SK-N-SH treated with all-trans-retinoic acid at 6 μM for 48 hours (cell line): ENCODE measurements around the gene PRX.

Experiments
- ATAC-seq: fragments of 200-7000 bp; cut with Tn5 transposase; 3 replicates; pipeline ENCODE4 v1.9.1; 2020; ENCODE audit warnings: mild to moderate bottlenecking, moderate library complexity
- ARNTL ChIP-seq: fragments of 450-650 bp; formaldehyde crosslinking; IDR thresholded peaks from 2 replicates; pipeline ENCODE4 v1.5.0; 2020; ENCODE audit warnings: low read depth, mild to moderate bottlenecking, moderate library complexity, borderline replicate concordance
- BACH2 ChIP-seq: fragments of 250-450 bp; sonication (Bioruptor Pico); IDR thresholded peaks from 2 replicates; pipeline ENCODE4 v1.9.0; 2021; ENCODE audit warnings: mild to moderate bottlenecking, borderline replicate concordance
- CSDC2 ChIP-seq: fragments of 250-450 bp; sonication (Bioruptor Pico); IDR thresholded peaks from 2 replicates; pipeline ENCODE4 v1.5.0; 2020; ENCODE audit warnings: mild to moderate bottlenecking, moderate library complexity
- CSRNP3 ChIP-seq: fragments of 250-450 bp; sonication (Bioruptor Pico); IDR thresholded peaks from 2 replicates; pipeline ENCODE4 v1.5.1; 2021; ENCODE audit warnings: mild to moderate bottlenecking, moderate library complexity
- ESRRG ChIP-seq: fragments of 250-450 bp; sonication (Bioruptor Pico); IDR thresholded peaks from 2 replicates; pipeline ENCODE4 v1.6.1; 2021; ENCODE audit warnings: mild to moderate bottlenecking
- GLIS3 ChIP-seq: fragments of 250-450 bp; sonication (Bioruptor Pico); IDR thresholded peaks from 2 replicates; pipeline ENCODE4 v1.5.0; 2020; ENCODE audit warnings: mild to moderate bottlenecking, moderate library complexity
- ISL1 ChIP-seq: fragments of 250-450 bp; sonication (Bioruptor Pico); IDR thresholded peaks from 2 replicates; pipeline ENCODE4 v2.1.2; 2022; ENCODE audit warnings: mild to moderate bottlenecking, moderate library complexity
- OSR1 ChIP-seq: fragments of 250-450 bp; sonication (Bioruptor Pico); IDR thresholded peaks from 2 replicates; pipeline ENCODE4 v1.8.0; 2022; ENCODE audit warnings: moderate library complexity, mild to moderate bottlenecking, inconsistent platforms
- PATZ1 ChIP-seq: fragments of 250-450 bp; sonication (Bioruptor Pico); IDR thresholded peaks from 2 replicates; pipeline ENCODE4 v1.8.0; 2020; ENCODE audit warnings: mild to moderate bottlenecking, moderate library complexity, borderline replicate concordance
- POU6F1 ChIP-seq: fragments of 250-450 bp; sonication (Bioruptor Pico); IDR thresholded peaks from 2 replicates; pipeline ENCODE4 v1.8.0; 2021; ENCODE audit warnings: low read depth, mild to moderate bottlenecking, moderate library complexity, borderline replicate concordance
- PPARA ChIP-seq: fragments of 250-450 bp; sonication (Bioruptor Pico); IDR thresholded peaks from 2 replicates; pipeline ENCODE4 v1.5.0; 2020; ENCODE audit warnings: mild to moderate bottlenecking, borderline replicate concordance
- RARB ChIP-seq: fragments of 250-450 bp; sonication (Bioruptor Pico); IDR thresholded peaks from 2 replicates; pipeline ENCODE4 v1.8.0; 2021; ENCODE audit warnings: mild to moderate bottlenecking, moderate library complexity
- SNAI2 ChIP-seq: fragments of 250-450 bp; sonication (Bioruptor Pico); IDR thresholded peaks from 2 replicates; pipeline ENCODE4 v1.5.0; 2020; ENCODE audit warnings: mild to moderate bottlenecking, moderate library complexity
- TCF4 ChIP-seq: fragments of 250-450 bp; sonication (Bioruptor Pico); IDR thresholded peaks from 2 replicates; pipeline ENCODE4 v1.8.0; 2021; ENCODE audit warnings: mild to moderate bottlenecking, moderate library complexity, borderline replicate concordance
- TOX ChIP-seq: fragments of 250-450 bp; sonication (Bioruptor Pico); IDR thresholded peaks from 2 replicates; pipeline ENCODE4 v1.8.0; 2021; ENCODE audit warnings: mild to moderate bottlenecking, moderate library complexity, borderline replicate concordance
- TSHZ2 ChIP-seq: fragments of 250-450 bp; sonication (Bioruptor Pico); IDR thresholded peaks from 2 replicates; pipeline ENCODE4 v1.5.0; 2020; ENCODE audit warnings: mild to moderate bottlenecking, moderate library complexity
- ZC3H10 ChIP-seq: fragments of 250-450 bp; sonication (Bioruptor Pico); IDR thresholded peaks from 2 replicates; pipeline ENCODE4 v1.5.1; 2021; ENCODE audit warnings: mild to moderate bottlenecking, moderate library complexity
- ZFP3 ChIP-seq: fragments of 250-450 bp; sonication (Bioruptor Pico); IDR thresholded peaks from 2 replicates; pipeline ENCODE4 v1.5.0; 2020; ENCODE audit warnings: mild to moderate bottlenecking, moderate library complexity
- ZFP30 ChIP-seq: fragments of 450-650 bp; formaldehyde crosslinking; IDR thresholded peaks from 2 replicates; pipeline ENCODE4 v1.5.0; 2022; ENCODE audit warnings: mild to moderate bottlenecking, moderate library complexity
- ZNF565 ChIP-seq: fragments of 450-650 bp; formaldehyde crosslinking; conservative IDR thresholded peaks from 2 replicates; pipeline ENCODE4 v1.5.0; 2020; ENCODE audit warnings: low read depth, mild to moderate bottlenecking, moderate library complexity
- ZNF8 ChIP-seq: fragments of 450-650 bp; formaldehyde crosslinking; IDR thresholded peaks from 2 replicates; pipeline ENCODE4 v1.5.0; 2020; ENCODE audit warnings: mild to moderate bottlenecking, moderate library complexity
- TF ChIP-seq, protein P1 (sequence below): fragments of 250-450 bp; sonication (Bioruptor Pico); IDR thresholded peaks from 2 replicates; pipeline ENCODE4 v1.5.1; 2020; ENCODE audit warnings: low read depth, mild to moderate bottlenecking, moderate library complexity

The PRX gene

DNA sequence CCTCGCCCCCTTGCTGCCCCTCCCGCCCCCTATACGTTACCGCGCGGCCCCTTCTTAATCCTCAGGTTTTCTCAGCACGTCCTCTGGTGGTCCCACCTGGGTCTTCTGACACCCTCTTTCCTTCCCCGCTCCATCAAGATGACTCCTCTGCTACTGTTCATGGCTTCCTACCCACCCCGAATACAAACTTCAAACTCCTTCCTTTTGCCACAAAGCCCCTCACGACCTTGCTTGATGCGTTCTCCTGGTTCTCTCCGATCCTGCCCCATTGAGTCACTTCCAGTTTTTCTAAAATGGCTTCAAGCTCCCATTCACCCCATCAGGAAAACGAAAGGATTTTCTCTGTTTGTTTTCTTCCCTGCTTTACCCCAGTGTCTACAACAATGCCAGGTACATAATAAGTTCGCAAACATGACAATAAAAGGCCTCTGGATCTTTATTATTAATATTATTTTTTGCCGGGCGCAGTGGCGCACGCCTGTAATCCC is 31.7 kb upstream of the PRX start:
- ATAC-seq, result no peak
- TF ChIP-seq ISL1 (no peak), SNAI2 (CRISPR knock-in tag) (no peak), ESRRG (CRISPR knock-in tag) (no peak), RARB (CRISPR knock-in tag) (no peak), BACH2 (CRISPR knock-in tag) (no peak), ZC3H10 (no peak), POU6F1 (no peak), ZNF8 (CRISPR knock-in tag) (no peak), ZNF565 (no peak), ZFP3 (CRISPR knock-in tag) (no peak), CSDC2 (CRISPR knock-in tag) (no peak), TSHZ2 (no peak), TOX (CRISPR knock-in tag) (no peak), ZFP30 (CRISPR knock-in tag) (no peak), GLIS3 (CRISPR knock-in tag) (no peak; the same call in 1 of the 2 replicates), PATZ1 (no peak)

DNA sequence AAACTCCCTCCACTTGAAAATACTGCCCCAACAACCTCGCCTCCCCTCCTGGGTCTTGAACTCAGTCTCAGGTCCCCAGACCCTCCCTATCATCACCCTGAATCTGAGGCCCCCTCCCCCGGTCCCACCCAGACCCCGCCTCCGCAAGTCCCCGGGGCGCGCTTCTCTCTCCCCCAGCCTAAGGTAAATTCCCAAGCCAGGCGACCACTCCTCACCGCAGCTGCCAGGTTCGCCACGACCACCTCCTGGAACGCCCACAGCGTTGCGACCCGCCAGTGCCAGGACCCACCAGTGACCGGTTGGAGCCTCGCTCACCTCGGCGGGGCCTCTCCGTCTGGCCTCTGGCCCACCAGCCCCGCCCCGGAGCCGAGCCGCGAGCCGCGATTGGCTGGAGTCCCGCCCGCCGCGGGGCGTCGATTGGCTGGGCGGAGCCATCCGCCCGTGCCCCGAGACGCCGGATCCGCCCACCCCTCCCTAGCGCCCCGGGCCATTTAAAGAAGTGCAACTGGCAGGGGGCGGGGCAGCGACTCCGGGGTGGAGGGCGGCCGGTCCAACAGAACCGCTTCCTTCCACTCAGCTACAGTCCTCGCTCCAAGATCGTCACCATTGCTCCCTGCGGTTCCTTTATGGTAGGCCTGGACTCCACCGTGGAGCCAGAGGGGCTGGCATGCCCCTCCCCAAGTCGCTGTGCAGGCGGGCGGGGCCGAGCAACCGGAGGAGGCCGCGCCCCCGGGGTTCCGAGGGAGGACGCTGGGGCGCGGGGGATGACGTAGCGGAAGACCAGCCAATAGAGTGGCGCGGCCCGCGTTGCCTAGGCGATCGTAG is 31.0 kb upstream of the PRX start, which contains the start of gene SERTAD3:
Gene SERTAD3, minus strand, starts transcription at position 336 of the 825 bp plus-strand sequence. CDS start 2,255 bp downstream, outside the sequence.
- ATAC-seq, result peak; percentile 82
- no peak for TF ChIP-seq ZNF8 (CRISPR knock-in tag)
- TF ChIP-seq PPARA (CRISPR knock-in tag), result no peak

DNA sequence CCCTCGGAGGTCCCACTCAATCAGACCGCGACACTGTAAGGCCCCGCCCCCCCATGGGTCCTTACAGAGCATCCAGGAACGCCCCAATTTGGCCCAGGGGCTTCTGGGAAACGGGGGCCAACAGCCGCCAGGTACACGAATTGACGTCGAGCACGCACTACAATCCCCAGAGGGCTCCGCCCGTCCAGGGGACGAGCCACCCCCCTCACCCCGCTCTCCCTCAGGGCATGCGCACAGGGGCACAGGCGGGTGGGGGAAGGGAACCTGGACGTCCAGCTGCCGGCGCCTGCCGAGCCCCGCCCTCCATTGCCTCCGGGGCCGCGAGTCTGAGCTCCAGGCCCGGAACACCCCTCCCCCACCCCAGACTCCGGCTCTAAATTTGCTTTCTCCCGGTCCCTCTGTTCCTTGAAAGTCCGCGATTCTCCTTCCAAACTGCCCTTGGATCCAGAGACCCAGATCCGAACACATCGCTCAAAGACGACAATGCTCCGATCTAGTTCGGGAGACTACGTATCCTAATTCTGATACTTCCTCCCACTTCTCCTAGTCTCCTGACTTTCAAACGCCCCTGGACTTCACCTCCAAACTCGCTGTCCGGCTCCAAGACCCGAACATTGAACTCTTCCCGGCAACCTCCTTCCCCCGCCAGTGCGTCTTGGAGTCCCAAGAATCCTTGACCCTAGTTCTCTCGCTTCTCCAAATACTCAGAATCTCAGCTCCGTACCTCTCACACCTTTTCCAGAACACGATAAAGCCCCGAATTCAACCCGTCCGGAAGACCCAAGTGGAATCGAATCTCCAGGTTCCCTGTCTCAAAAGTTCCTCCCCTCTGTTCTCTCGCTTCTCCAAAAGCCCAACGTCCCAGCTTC is 30.2 kb upstream of the PRX start:
- peak; percentile 85 for ATAC-seq
- no peak for TF ChIP-seq BACH2 (CRISPR knock-in tag)
- TF ChIP-seq TCF4 (CRISPR knock-in tag), result no peak
- no peak for TF ChIP-seq CSDC2 (CRISPR knock-in tag)
- TF ChIP-seq RARB (CRISPR knock-in tag), result no peak
- TF ChIP-seq, protein P1, sequence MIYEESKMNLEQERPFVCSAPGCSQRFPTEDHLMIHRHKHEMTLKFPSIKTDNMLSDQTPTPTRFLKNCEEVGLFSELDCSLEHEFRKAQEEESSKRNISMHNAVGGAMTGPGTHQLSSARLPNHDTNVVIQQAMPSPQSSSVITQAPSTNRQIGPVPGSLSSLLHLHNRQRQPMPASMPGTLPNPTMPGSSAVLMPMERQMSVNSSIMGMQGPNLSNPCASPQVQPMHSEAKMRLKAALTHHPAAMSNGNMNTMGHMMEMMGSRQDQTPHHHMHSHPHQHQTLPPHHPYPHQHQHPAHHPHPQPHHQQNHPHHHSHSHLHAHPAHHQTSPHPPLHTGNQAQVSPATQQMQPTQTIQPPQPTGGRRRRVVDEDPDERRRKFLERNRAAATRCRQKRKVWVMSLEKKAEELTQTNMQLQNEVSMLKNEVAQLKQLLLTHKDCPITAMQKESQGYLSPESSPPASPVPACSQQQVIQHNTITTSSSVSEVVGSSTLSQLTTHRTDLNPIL (CRISPR knock-in tag), result no peak
- no peak for TF ChIP-seq CSRNP3 (CRISPR knock-in tag)
- no peak for TF ChIP-seq OSR1 (CRISPR knock-in tag)
- no peak for TF ChIP-seq SNAI2 (CRISPR knock-in tag)
- TF ChIP-seq POU6F1, result no peak
- TF ChIP-seq ISL1, result no peak
- TF ChIP-seq ARNTL (CRISPR knock-in tag), result no peak
- no peak for TF ChIP-seq GLIS3 (CRISPR knock-in tag)
- no peak for TF ChIP-seq ESRRG (CRISPR knock-in tag)
